ENCODE measurements around the gene CCDC190. TPM values are rescaled to one million over a fixed set of nuclear protein-coding genes. Genes with fewer than 3 reads are reported as not detected.

Gene CCDC190
- total and polyA plus RNA-seq, 2 donors from 2014 or later: 0.60 TPM; not detected in 1

DNA sequence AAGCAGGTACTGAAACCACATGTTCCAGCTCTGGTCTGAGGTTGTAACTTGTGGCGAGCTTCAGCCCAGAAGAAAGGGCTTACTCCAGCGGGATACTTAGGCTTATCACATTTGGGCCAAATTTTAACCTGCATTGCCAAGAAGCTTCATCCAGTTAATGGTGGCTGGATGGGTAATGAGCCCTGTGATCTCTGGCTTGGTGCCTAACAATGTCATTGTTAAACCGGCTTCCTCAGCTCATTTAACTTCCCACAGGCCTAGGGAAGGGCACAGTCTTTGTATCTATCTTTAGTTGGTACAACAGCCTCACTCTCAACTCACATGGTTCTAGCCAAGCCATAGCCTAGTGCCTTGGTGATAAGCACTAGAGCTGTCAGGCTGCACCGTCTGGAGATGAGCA is 43.6 kb upstream of the CCDC190 start:
- no peaks in the 10 kb centered on the region for H3K36me3 ChIP-seq (ENCODE audit: control insufficient read depth in 2 of 3, insufficient read depth in 3 of 3, low read length in 3 of 3)
- no peak overlapping the region for H3K9ac ChIP-seq (ENCODE audit: low read length in 3 of 3)
- intact Hi-C loops (cut with DNase I): no loop called here
- H3K4me1 ChIP-seq (ENCODE audit: control insufficient read depth in 2 of 3, insufficient read depth in 2 of 3, low read depth in 1 of 3, low read length in 3 of 3): no peaks in the 10 kb centered on the region
- FAIRE-seq (no peak), DNase-seq (no peak)
- TF ChIP-seq, protein P1, sequence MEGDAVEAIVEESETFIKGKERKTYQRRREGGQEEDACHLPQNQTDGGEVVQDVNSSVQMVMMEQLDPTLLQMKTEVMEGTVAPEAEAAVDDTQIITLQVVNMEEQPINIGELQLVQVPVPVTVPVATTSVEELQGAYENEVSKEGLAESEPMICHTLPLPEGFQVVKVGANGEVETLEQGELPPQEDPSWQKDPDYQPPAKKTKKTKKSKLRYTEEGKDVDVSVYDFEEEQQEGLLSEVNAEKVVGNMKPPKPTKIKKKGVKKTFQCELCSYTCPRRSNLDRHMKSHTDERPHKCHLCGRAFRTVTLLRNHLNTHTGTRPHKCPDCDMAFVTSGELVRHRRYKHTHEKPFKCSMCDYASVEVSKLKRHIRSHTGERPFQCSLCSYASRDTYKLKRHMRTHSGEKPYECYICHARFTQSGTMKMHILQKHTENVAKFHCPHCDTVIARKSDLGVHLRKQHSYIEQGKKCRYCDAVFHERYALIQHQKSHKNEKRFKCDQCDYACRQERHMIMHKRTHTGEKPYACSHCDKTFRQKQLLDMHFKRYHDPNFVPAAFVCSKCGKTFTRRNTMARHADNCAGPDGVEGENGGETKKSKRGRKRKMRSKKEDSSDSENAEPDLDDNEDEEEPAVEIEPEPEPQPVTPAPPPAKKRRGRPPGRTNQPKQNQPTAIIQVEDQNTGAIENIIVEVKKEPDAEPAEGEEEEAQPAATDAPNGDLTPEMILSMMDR (IDR thresholded peaks at IDR 0.05; ENCODE audit: borderline replicate concordance, extremely low read depth, insufficient read depth): no peak
- no peaks in the 10 kb centered on the region for H3K9me3 ChIP-seq (ENCODE audit: control insufficient read depth in 2 of 3, insufficient read depth in 1 of 3, low read length in 3 of 3)
- H3K27ac ChIP-seq (ENCODE audit: low read depth in 2 of 2, low read length in 2 of 2): no peak overlapping the region
- H3K4me3 ChIP-seq (ENCODE audit: low read length in 3 of 3): no peak overlapping the region
- H3K27me3 ChIP-seq (ENCODE audit: control insufficient read depth, insufficient read depth, low read length): no peaks in the 10 kb centered on the region

DNA sequence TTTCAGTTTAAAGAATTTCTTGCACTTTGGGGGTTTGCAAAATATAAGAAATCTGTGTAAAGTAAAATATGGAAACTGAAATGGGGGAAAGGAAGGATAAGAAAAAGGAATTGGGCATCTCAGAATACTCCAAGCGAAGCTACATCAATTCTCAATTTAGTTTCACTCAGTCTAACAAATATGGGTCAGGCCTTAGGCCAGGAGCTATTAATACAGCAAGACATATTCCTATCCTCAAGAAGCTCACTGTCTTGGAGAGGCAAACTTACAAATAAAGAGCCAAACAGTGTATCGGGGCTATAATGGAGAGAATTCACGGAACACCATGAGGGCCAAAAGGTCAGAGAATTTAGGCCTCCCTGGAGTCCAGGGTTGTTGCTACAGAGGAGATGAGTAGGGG is 43.0 kb upstream of the CCDC190 start:
- Histone ChIP-seq H3K36me3 (ENCODE audit: control insufficient read depth in 2 of 3, insufficient read depth in 3 of 3, low read length in 3 of 3) (no peaks in the 10 kb centered on the region), H3K4me1 (ENCODE audit: control insufficient read depth in 2 of 3, insufficient read depth in 2 of 3, low read depth in 1 of 3, low read length in 3 of 3) (no peaks in the 10 kb centered on the region), H3K9me3 (ENCODE audit: control insufficient read depth in 2 of 3, insufficient read depth in 1 of 3, low read length in 3 of 3) (no peaks in the 10 kb centered on the region), H3K4me3 (ENCODE audit: low read length in 3 of 3) (no peak overlapping the region), H3K9ac (ENCODE audit: low read length in 3 of 3) (no peak overlapping the region), H3K27ac (ENCODE audit: low read depth in 2 of 2, low read length in 2 of 2) (no peak overlapping the region), H3K27me3 (ENCODE audit: control insufficient read depth, insufficient read depth, low read length) (no peaks in the 10 kb centered on the region)
- TF ChIP-seq, protein P1 (IDR thresholded peaks at IDR 0.05; ENCODE audit: borderline replicate concordance, extremely low read depth, insufficient read depth): no peak
- DNase-seq: no peak
- no peak for FAIRE-seq
- intact Hi-C loops (cut with DNase I): no loop called here

DNA sequence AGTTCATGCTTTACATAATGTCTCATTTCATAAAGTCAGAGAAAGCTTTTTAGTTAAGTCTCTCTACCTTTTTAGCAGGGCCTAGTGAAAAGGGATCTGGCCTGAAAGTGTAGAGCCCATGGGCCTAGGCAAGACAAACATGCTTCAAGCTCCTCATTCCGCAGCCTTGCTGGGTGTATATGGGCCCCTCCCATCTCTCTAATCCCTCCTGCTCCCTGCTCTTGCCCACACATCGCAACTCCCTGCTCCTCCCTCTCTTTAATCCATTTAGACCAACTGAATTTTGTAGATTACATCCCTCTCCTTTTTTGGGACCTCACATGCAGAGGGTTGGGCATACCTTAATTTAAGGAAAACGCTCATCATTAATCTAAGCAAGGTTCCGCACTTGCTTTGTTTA is 42.3 kb upstream of the CCDC190 start:
- DNase-seq: no peak
- Histone ChIP-seq H3K9me3 (ENCODE audit: control insufficient read depth in 2 of 3, insufficient read depth in 1 of 3, low read length in 3 of 3) (no peaks in the 10 kb centered on the region), H3K9ac (ENCODE audit: low read length in 3 of 3) (no peak overlapping the region), H3K4me3 (ENCODE audit: low read length in 3 of 3) (no peak overlapping the region), H3K27ac (ENCODE audit: low read depth in 2 of 2, low read length in 2 of 2) (no peak overlapping the region), H3K36me3 (ENCODE audit: control insufficient read depth in 2 of 3, insufficient read depth in 3 of 3, low read length in 3 of 3) (no peaks in the 10 kb centered on the region), H3K4me1 (ENCODE audit: control insufficient read depth in 2 of 3, insufficient read depth in 2 of 3, low read depth in 1 of 3, low read length in 3 of 3) (no peaks in the 10 kb centered on the region), H3K27me3 (ENCODE audit: control insufficient read depth, insufficient read depth, low read length) (no peaks in the 10 kb centered on the region)
- intact Hi-C loops (cut with DNase I): no loop called here
- FAIRE-seq: no peak
- TF ChIP-seq, protein P1 (IDR thresholded peaks at IDR 0.05; ENCODE audit: borderline replicate concordance, extremely low read depth, insufficient read depth): no peak

DNA sequence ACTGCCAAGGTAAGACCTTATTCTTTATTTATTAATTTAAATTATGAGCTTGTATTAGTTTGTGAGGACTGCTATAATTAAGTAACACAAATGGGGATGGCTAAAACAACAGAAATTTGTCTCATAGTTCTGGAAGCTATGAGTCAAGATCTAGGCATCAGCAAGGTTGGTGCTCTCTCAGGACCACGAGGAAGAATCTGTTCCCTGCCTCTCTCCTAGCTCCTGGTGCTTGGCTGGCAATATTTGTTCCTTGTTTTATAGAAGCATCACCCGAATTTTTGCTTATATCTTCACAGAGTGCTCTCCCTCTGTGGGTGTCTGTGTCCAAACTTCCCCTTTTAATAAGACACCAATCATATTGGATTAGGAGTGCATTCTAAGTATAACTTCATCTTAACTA is 41.4 kb upstream of the CCDC190 start:
- H3K4me3 ChIP-seq (ENCODE audit: low read length in 3 of 3): no peak overlapping the region
- no peak for FAIRE-seq

More for the DNA sequence above, 41.4 kb upstream of the CCDC190 start:
- Histone ChIP-seq H3K27me3 (ENCODE audit: control insufficient read depth, insufficient read depth, low read length) (no peaks in the 10 kb centered on the region), H3K27ac (ENCODE audit: low read depth in 2 of 2, low read length in 2 of 2) (no peak overlapping the region), H3K36me3 (ENCODE audit: control insufficient read depth in 2 of 3, insufficient read depth in 3 of 3, low read length in 3 of 3) (no peaks in the 10 kb centered on the region), H3K9me3 (ENCODE audit: control insufficient read depth in 2 of 3, insufficient read depth in 1 of 3, low read length in 3 of 3) (no peaks in the 10 kb centered on the region), H3K4me1 (ENCODE audit: control insufficient read depth in 2 of 3, insufficient read depth in 2 of 3, low read depth in 1 of 3, low read length in 3 of 3) (no peaks in the 10 kb centered on the region), H3K9ac (ENCODE audit: low read length in 3 of 3) (no peak overlapping the region)
- intact Hi-C loops (cut with DNase I): no loop called here
- TF ChIP-seq, protein P1 (IDR thresholded peaks at IDR 0.05; ENCODE audit: borderline replicate concordance, extremely low read depth, insufficient read depth): no peak
- no peak for DNase-seq
